ENCODE measurements around the gene GPR83. TPM values are rescaled to one million over a fixed set of nuclear protein-coding genes. Genes with fewer than 3 reads are reported as not detected.

Gene GPR83
- under 0.01 TPM in 1 of 2 replicates, not detected in the other for total RNA-seq

GRCh38 chr11:94400839-94401772 is at the start of gene GPR83:
GPR83 (minus strand) TSS chr11:94401419; CDS start chr11:94401247, 172 bp downstream.

Other genes with a start within 250 kb of the GPR83 start
- not detected in 2 replicates for gene IZUMO1R, start 96.8 kb downstream of the GPR83 start, total RNA-seq
- gene MRE11, start 92.4 kb upstream of the GPR83 start, total RNA-seq: 6.0 and 7.1 TPM in 2 replicates
- 8.3 and 9.0 TPM in 2 replicates for gene ANKRD49, start 92.6 kb upstream of the GPR83 start, total RNA-seq
- gene C11orf97, start 111.0 kb upstream of the GPR83 start, total RNA-seq: not detected in 2 replicates
- gene FUT4, start 142.5 kb upstream of the GPR83 start, total RNA-seq: 2.7 and 3.2 TPM in 2 replicates
- gene PIWIL4, start 165.9 kb upstream of the GPR83 start, total RNA-seq: 2.5 and 5.1 TPM in 2 replicates